SK-N-SH treated with all-trans-retinoic acid at 6 μM for 48 hours (cell line): ENCODE data around the gene PCBP3.

Source experiments
- ISL1 ChIP-seq: fragments of 250-450 bp; sonication (Bioruptor Pico); IDR thresholded peaks from 2 replicates; pipeline ENCODE4 v2.1.2; 2022; ENCODE audit warnings: mild to moderate bottlenecking, moderate library complexity
- RARB ChIP-seq: fragments of 250-450 bp; sonication (Bioruptor Pico); IDR thresholded peaks from 2 replicates; pipeline ENCODE4 v1.8.0; 2021; ENCODE audit warnings: mild to moderate bottlenecking, moderate library complexity
- TCF4 ChIP-seq: fragments of 250-450 bp; sonication (Bioruptor Pico); IDR thresholded peaks from 2 replicates; pipeline ENCODE4 v1.8.0; 2021; ENCODE audit warnings: mild to moderate bottlenecking, moderate library complexity, borderline replicate concordance
- TOX ChIP-seq: fragments of 250-450 bp; sonication (Bioruptor Pico); IDR thresholded peaks from 2 replicates; pipeline ENCODE4 v1.8.0; 2021; ENCODE audit warnings: mild to moderate bottlenecking, moderate library complexity, borderline replicate concordance
- ZNF565 ChIP-seq: fragments of 450-650 bp; formaldehyde crosslinking; conservative IDR thresholded peaks from 2 replicates; pipeline ENCODE4 v1.5.0; 2020; ENCODE audit warnings: low read depth, mild to moderate bottlenecking, moderate library complexity
- TF ChIP-seq, protein P1 (sequence below): fragments of 250-450 bp; sonication (Bioruptor Pico); IDR thresholded peaks from 2 replicates; pipeline ENCODE4 v1.8.0; 2021; ENCODE audit warnings: low read depth, mild to moderate bottlenecking, moderate library complexity, borderline replicate concordance

DNA sequence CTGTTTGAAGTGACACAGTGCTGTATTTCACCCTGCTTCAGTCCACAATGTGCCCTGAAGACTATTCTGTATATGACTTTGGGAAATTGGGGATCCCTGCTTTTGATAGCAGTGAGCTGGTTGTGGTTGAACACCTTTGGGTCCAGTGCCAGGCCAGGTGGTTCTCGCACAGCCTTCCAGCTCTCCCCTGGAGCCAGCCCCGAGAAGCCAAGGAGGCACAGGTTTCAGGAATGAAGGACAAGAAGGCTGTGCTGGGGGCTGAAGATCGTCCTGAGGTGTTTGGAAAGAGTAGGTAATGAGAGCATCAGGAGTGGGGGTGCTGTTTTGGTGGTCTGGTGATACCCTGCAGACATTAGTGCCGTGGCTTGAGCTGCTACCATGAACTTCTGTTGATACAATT, 206.7 kb downstream of the PCBP3 start:
- TF ChIP-seq ZNF565 = no peak
- TF ChIP-seq ISL1 (CRISPR knock-in tag) = no peak
- no peak for TF ChIP-seq TOX (CRISPR knock-in tag)
- no peak for TF ChIP-seq RARB (CRISPR knock-in tag)
- no peak for TF ChIP-seq TCF4 (CRISPR knock-in tag)
- TF ChIP-seq, protein P1, sequence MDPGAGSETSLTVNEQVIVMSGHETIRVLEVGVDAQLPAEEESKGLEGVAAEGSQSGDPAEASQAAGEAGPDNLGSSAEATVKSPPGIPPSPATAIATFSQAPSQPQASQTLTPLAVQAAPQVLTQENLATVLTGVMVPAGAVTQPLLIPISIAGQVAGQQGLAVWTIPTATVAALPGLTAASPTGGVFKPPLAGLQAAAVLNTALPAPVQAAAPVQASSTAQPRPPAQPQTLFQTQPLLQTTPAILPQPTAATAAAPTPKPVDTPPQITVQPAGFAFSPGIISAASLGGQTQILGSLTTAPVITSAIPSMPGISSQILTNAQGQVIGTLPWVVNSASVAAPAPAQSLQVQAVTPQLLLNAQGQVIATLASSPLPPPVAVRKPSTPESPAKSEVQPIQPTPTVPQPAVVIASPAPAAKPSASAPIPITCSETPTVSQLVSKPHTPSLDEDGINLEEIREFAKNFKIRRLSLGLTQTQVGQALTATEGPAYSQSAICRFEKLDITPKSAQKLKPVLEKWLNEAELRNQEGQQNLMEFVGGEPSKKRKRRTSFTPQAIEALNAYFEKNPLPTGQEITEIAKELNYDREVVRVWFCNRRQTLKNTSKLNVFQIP = no peak
